BLaER1 (cell line): ENCODE results near the gene NOVA2.
A peak's percentile ranks its signal among the peaks of the same experiment; 100 is the strongest.

ENCODE experiments used
- H3K27ac ChIP-seq: shearing (Covaris generic); formaldehyde crosslinking; 2 replicates; pipeline ENCODE4 v1.8.1; 2022
- H3K27me3 ChIP-seq: shearing (Covaris generic); formaldehyde crosslinking; 2 replicates; pipeline ENCODE4 v1.8.1; 2022
- H3K36me3 ChIP-seq: shearing (Covaris generic); formaldehyde crosslinking; 2 replicates; pipeline ENCODE4 v1.8.1; 2022
- H3K4me1 ChIP-seq: shearing (Covaris generic); formaldehyde crosslinking; 2 replicates; pipeline ENCODE4 v1.8.1; 2022
- H3K4me2 ChIP-seq: shearing (Covaris generic); formaldehyde crosslinking; 2 replicates; pipeline ENCODE4 v1.8.1; 2022
- H3K4me3 ChIP-seq: shearing (Covaris generic); formaldehyde crosslinking; 2 replicates; pipeline ENCODE4 v1.8.1; 2022
- H3K9ac ChIP-seq: shearing (Covaris generic); formaldehyde crosslinking; 2 replicates; pipeline ENCODE4 v1.8.1; 2022
- H3K9me3 ChIP-seq: shearing (Covaris generic); formaldehyde crosslinking; 2 replicates; pipeline ENCODE4 v1.8.1; 2022
- H4K20me1 ChIP-seq: shearing (Covaris generic); formaldehyde crosslinking; 2 replicates; pipeline ENCODE4 v1.8.1; 2022
- Cebpa-rat ChIP-seq: shearing (Covaris generic); IDR thresholded peaks from 2 replicates; pipeline ENCODE4 v1.8.1; 2022

NOVA2 gene

GRCh38 chr19:45952686-45953505, 20.8 kb downstream of the NOVA2 start:
- Histone ChIP-seq H3K27me3 (no peaks in the 10 kb centered on the region), H3K4me1 (peaks cover 51% of the 10 kb centered on the region), H3K36me3 (peaks cover 18% of the 10 kb centered on the region; the same call in 1 of the 2 replicates), H3K4me3 (no peak overlapping the region), H3K9me3 (no peaks in the 10 kb centered on the region), H3K27ac (no peak overlapping the region), H3K4me2 (peak overlapping the region; percentile 53), H4K20me1 (no peaks in the 10 kb centered on the region), H3K9ac (no peak overlapping the region)
- TF ChIP-seq Cebpa-rat, result no peak

- TF ChIP-seq Cebpa-rat, result no peak
- Histone ChIP-seq H3K4me2 (no peak overlapping the region), H4K20me1 (no peaks in the 10 kb centered on the region), H3K27me3 (no peaks in the 10 kb centered on the region), H3K4me3 (no peak overlapping the region), H3K4me1 (peaks cover 46% of the 10 kb centered on the region), H3K36me3 (peaks cover 18% of the 10 kb centered on the region; the same call in 1 of the 2 replicates), H3K27ac (no peak overlapping the region), H3K9ac (no peak overlapping the region), H3K9me3 (no peaks in the 10 kb centered on the region)
These were observed 21.4 kb downstream of the NOVA2 start for GRCh38 chr19:45952341-45952685.

- TF ChIP-seq Cebpa-rat, result no peak
- H3K27ac ChIP-seq, result no peak overlapping the region
- H3K9ac ChIP-seq, result no peak overlapping the region
- no peaks in the 10 kb centered on the region for H3K9me3 ChIP-seq
- H3K4me1 ChIP-seq, result peaks cover 3% of the 10 kb centered on the region
- no peak overlapping the region for H3K4me2 ChIP-seq
- no peaks in the 10 kb centered on the region for H3K27me3 ChIP-seq
- no peaks in the 10 kb centered on the region for H4K20me1 ChIP-seq
- H3K4me3 ChIP-seq, result no peak overlapping the region
- peaks cover 7% of the 10 kb centered on the region; the same call in 1 of the 2 replicates for H3K36me3 ChIP-seq
These were observed 25.7 kb downstream of the NOVA2 start for GRCh38 chr19:45947926-45948325.

- no peak overlapping the region for H3K4me2 ChIP-seq
- no peak overlapping the region for H3K4me3 ChIP-seq
- H3K27me3 ChIP-seq, result no peaks in the 10 kb centered on the region
- no peaks in the 10 kb centered on the region for H3K4me1 ChIP-seq
- no peaks in the 10 kb centered on the region for H3K9me3 ChIP-seq
- H3K9ac ChIP-seq, result no peak overlapping the region
- peaks cover 12% of the 10 kb centered on the region; the same call in 1 of the 2 replicates for H3K36me3 ChIP-seq
- H3K27ac ChIP-seq, result no peak overlapping the region
- H4K20me1 ChIP-seq, result no peaks in the 10 kb centered on the region
- TF ChIP-seq Cebpa-rat, result no peak
These were observed 33.2 kb downstream of the NOVA2 start for GRCh38 chr19:45940515-45940805.

- peaks cover 12% of the 10 kb centered on the region; the same call in 1 of the 2 replicates for H3K36me3 ChIP-seq
- H3K27me3 ChIP-seq, result no peaks in the 10 kb centered on the region
- H3K4me3 ChIP-seq, result no peak overlapping the region
- H4K20me1 ChIP-seq, result no peaks in the 10 kb centered on the region
- H3K9ac ChIP-seq, result no peak overlapping the region
- TF ChIP-seq Cebpa-rat, result no peak
- no peak overlapping the region for H3K4me2 ChIP-seq
- no peaks in the 10 kb centered on the region for H3K9me3 ChIP-seq
- H3K4me1 ChIP-seq, result no peaks in the 10 kb centered on the region
- no peak overlapping the region for H3K27ac ChIP-seq
These were observed 33.7 kb downstream of the NOVA2 start for GRCh38 chr19:45939792-45940514.

- H3K27me3 ChIP-seq, result no peaks in the 10 kb centered on the region
- H3K9ac ChIP-seq, result no peak overlapping the region
- H3K9me3 ChIP-seq, result no peaks in the 10 kb centered on the region
- TF ChIP-seq Cebpa-rat, result no peak
- H3K4me1 ChIP-seq, result no peaks in the 10 kb centered on the region
- H3K4me3 ChIP-seq, result no peak overlapping the region
- H3K27ac ChIP-seq, result no peak overlapping the region
- H3K4me2 ChIP-seq, result no peak overlapping the region
- peaks cover 12% of the 10 kb centered on the region; the same call in 1 of the 2 replicates for H3K36me3 ChIP-seq
- H4K20me1 ChIP-seq, result no peaks in the 10 kb centered on the region
These were observed 34.8 kb downstream of the NOVA2 start for GRCh38 chr19:45938733-45939319.

- Histone ChIP-seq H3K4me2 (no peak overlapping the region), H3K4me3 (no peak overlapping the region), H3K36me3 (peaks cover under 1% of the 10 kb centered on the region; the same call in 1 of the 2 replicates), H3K27ac (no peak overlapping the region), H3K9ac (no peak overlapping the region), H3K4me1 (no peaks in the 10 kb centered on the region), H3K27me3 (no peaks in the 10 kb centered on the region), H3K9me3 (no peaks in the 10 kb centered on the region), H4K20me1 (no peaks in the 10 kb centered on the region)
- no peak for TF ChIP-seq Cebpa-rat
These were observed 38.4 kb downstream of the NOVA2 start for GRCh38 chr19:45935267-45935666.

GRCh38 chr19:45934551-45935230, 39.0 kb downstream of the NOVA2 start:
- H3K9ac ChIP-seq, result no peak overlapping the region
- no peak for TF ChIP-seq Cebpa-rat
- no peak overlapping the region for H3K4me3 ChIP-seq
- no peaks in the 10 kb centered on the region for H3K4me1 ChIP-seq
- H3K27me3 ChIP-seq, result no peaks in the 10 kb centered on the region
- no peaks in the 10 kb centered on the region for H3K36me3 ChIP-seq
- H3K27ac ChIP-seq, result no peak overlapping the region
- H3K9me3 ChIP-seq, result no peaks in the 10 kb centered on the region
- H3K4me2 ChIP-seq, result no peak overlapping the region
- no peaks in the 10 kb centered on the region for H4K20me1 ChIP-seq

- Histone ChIP-seq H3K4me3 (no peak overlapping the region), H3K27me3 (no peaks in the 10 kb centered on the region), H3K9me3 (no peaks in the 10 kb centered on the region), H4K20me1 (no peaks in the 10 kb centered on the region), H3K4me2 (no peak overlapping the region), H3K9ac (no peak overlapping the region), H3K4me1 (no peaks in the 10 kb centered on the region; the same call in 1 of the 2 replicates), H3K27ac (no peak overlapping the region), H3K36me3 (no peaks in the 10 kb centered on the region)
- no peak for TF ChIP-seq Cebpa-rat
These were observed 39.9 kb downstream of the NOVA2 start for GRCh38 chr19:45933759-45934158.
